ENCODE measurements around the gene PLA1A.

GRCh38 chr3:119613201-119613600 lies 15.5 kb downstream of the PLA1A start:
- no peak for TF ChIP-seq CTCF (IDR thresholded peaks at IDR 0.05)
- TF ChIP-seq EZH2 (IDR thresholded peaks at IDR 0.05; ENCODE audit: borderline replicate concordance, insufficient read depth, low read depth, low read length, poor library complexity, severe bottlenecking) = no peak
